H9 (cell line): ENCODE data around the gene ZNF576. TPM values are rescaled to one million over a fixed set of nuclear protein-coding genes. Genes with fewer than 3 reads are reported as not detected.

ENCODE experiments used
- DNase-seq: peaks from one replicate; pipeline ENCODE4 v3.0.0-alpha.2; 2017
- H2AFZ ChIP-seq: one replicate; pipeline ENCODE4 v1.6.1; 2013; ENCODE audit warnings: mild to moderate bottlenecking, low read length, control low read depth, moderate library complexity
- H2AK5ac ChIP-seq: 2 replicates; pipeline ENCODE4 v1.6.1; 2013; ENCODE audit warnings: low read length, control low read depth, mixed read lengths; ENCODE audit not compliant: insufficient read length
- H2BK120ac ChIP-seq: one replicate; pipeline ENCODE4 v1.6.1; 2013; ENCODE audit warnings: low read depth, mild to moderate bottlenecking, low read length, control low read depth, inconsistent platforms; ENCODE audit not compliant: poor library complexity, severe bottlenecking
- H2BK12ac ChIP-seq: 2 replicates; pipeline ENCODE4 v1.6.1; 2013; ENCODE audit warnings: low read length, control low read depth, mixed read lengths, low read depth; ENCODE audit not compliant: insufficient read length
- H2BK15ac ChIP-seq: 2 replicates; pipeline ENCODE4 v1.6.1; 2013; ENCODE audit warnings: low read depth, low read length, control low read depth
- H2BK20ac ChIP-seq: one replicate; pipeline ENCODE4 v1.6.1; 2013; ENCODE audit warnings: low read depth, mild to moderate bottlenecking, low read length, control low read depth, inconsistent platforms; ENCODE audit not compliant: poor library complexity, severe bottlenecking
- H2BK5ac ChIP-seq: 2 replicates; pipeline ENCODE4 v1.6.1; 2013; ENCODE audit warnings: low read length, control low read depth, mixed read lengths; ENCODE audit not compliant: insufficient read length
- H3K14ac ChIP-seq: 2 replicates; pipeline ENCODE4 v1.6.1; 2013; ENCODE audit warnings: low read length, control low read depth; ENCODE audit not compliant: insufficient read depth
- H3K18ac ChIP-seq: 2 replicates; pipeline ENCODE4 v1.6.1; 2013; ENCODE audit warnings: low read depth, mild to moderate bottlenecking, mixed read lengths, low read length, control low read depth; ENCODE audit not compliant: insufficient read length
- H3K23ac ChIP-seq: 2 replicates; pipeline ENCODE4 v1.6.1; 2013; ENCODE audit warnings: low read length, control low read depth, mixed read lengths, low read depth; ENCODE audit not compliant: insufficient read length
- H3K23me2 ChIP-seq: 2 replicates; pipeline ENCODE4 v1.6.1; 2013; ENCODE audit warnings: low read depth, mild to moderate bottlenecking, mixed read lengths, low read length, control low read depth; ENCODE audit not compliant: insufficient read length, poor library complexity, severe bottlenecking
- H3K27ac ChIP-seq: 2 replicates; pipeline ENCODE4 v1.5.1; 2013; ENCODE audit warnings: low read length, control low read depth, mixed read lengths, low read depth; ENCODE audit not compliant: insufficient read length
- H3K27me3 ChIP-seq: 2 replicates; pipeline ENCODE4 v1.6.1; 2013; ENCODE audit warnings: low read length, control low read depth, inconsistent platforms; ENCODE audit not compliant: insufficient read depth
- H3K4ac ChIP-seq: 2 replicates; pipeline ENCODE4 v1.6.1; 2013; ENCODE audit warnings: low read depth, mild to moderate bottlenecking, control low read depth, inconsistent platforms, low read length, moderate library complexity
- H3K4me1 ChIP-seq: 2 replicates; pipeline ENCODE4 v1.6.1; 2013; ENCODE audit warnings: low read length, control low read depth, inconsistent platforms; ENCODE audit not compliant: insufficient read depth
- H3K4me2 ChIP-seq: 2 replicates; pipeline ENCODE4 v1.6.1; 2013; ENCODE audit warnings: low read length, control low read depth, mixed read lengths; ENCODE audit not compliant: insufficient read length, insufficient read depth
- H3K56ac ChIP-seq: 2 replicates; pipeline ENCODE4 v1.6.1; 2013; ENCODE audit warnings: low read depth, mild to moderate bottlenecking, mixed read lengths, low read length, control low read depth; ENCODE audit not compliant: insufficient read length
- H3K79me1 ChIP-seq: 2 replicates; pipeline ENCODE4 v1.6.1; 2013; ENCODE audit warnings: low read depth, mild to moderate bottlenecking, moderate library complexity, low read length, control low read depth, inconsistent platforms; ENCODE audit not compliant: insufficient read depth, poor library complexity, severe bottlenecking
- H3K79me2 ChIP-seq: 2 replicates; pipeline ENCODE4 v1.6.1; 2013; ENCODE audit warnings: low read length, control low read depth, inconsistent platforms; ENCODE audit not compliant: insufficient read depth
- H3K9ac ChIP-seq: 2 replicates; pipeline ENCODE4 v1.6.1; 2013; ENCODE audit warnings: low read length, control low read depth, mixed read lengths; ENCODE audit not compliant: insufficient read length; ENCODE audit errors: extremely low read depth
- H3K9me3 ChIP-seq: one replicate; pipeline ENCODE4 v1.6.1; 2013; ENCODE audit warnings: low read depth, low read length, inconsistent platforms; ENCODE audit not compliant: control insufficient read depth
- H3T11ph ChIP-seq: one replicate; pipeline ENCODE4 v1.6.1; 2013; ENCODE audit warnings: mild to moderate bottlenecking, low read length, control low read depth, inconsistent platforms
- H4K20me1 ChIP-seq: one replicate; pipeline ENCODE4 v1.6.1; 2013; ENCODE audit not compliant: control insufficient read depth, insufficient read length, insufficient read depth
- H4K5ac ChIP-seq: 2 replicates; pipeline ENCODE4 v1.6.1; 2013; ENCODE audit warnings: low read depth, mild to moderate bottlenecking, mixed read lengths, low read length, control low read depth; ENCODE audit not compliant: insufficient read length
- H4K8ac ChIP-seq: replicated peaks from 2 replicates; pipeline ENCODE4 v1.6.1; 2013; ENCODE audit warnings: low read length, control low read depth, mixed read lengths, low read depth; ENCODE audit not compliant: insufficient read length
- H4K91ac ChIP-seq: 2 replicates; pipeline ENCODE4 v1.6.1; 2013; ENCODE audit warnings: low read depth, mild to moderate bottlenecking, moderate library complexity, mixed read lengths, low read length, control low read depth; ENCODE audit not compliant: insufficient read length
- H3K27ac Mint-ChIP-seq, 3 experiments: 2 replicates in 2 of 3; 3 replicates in 1 of 3; pipeline ENCODE4 v1.8.0; 2020 to 2021; ENCODE audit warnings: mixed read lengths in 3 of 3, mild to moderate bottlenecking in 1 of 3, moderate library complexity in 1 of 3
- H3K27me3 Mint-ChIP-seq: 2 replicates; pipeline ENCODE4 v1.8.0; 2021; ENCODE audit warnings: low read depth, mild to moderate bottlenecking, moderate library complexity, mixed read lengths
- H3K36me3 Mint-ChIP-seq, 3 experiments: 2 replicates in 2 of 3; 3 replicates in 1 of 3; pipeline ENCODE4 v1.8.0; 2020 to 2021; ENCODE audit warnings: low read depth in 3 of 3, mixed read lengths in 3 of 3; ENCODE audit not compliant: insufficient read depth in 1 of 3
- H3K4me1 Mint-ChIP-seq, 2 experiments: 2 replicates each; pipeline ENCODE4 v1.8.0; 2020; ENCODE audit warnings: mixed read lengths in 2 of 2
- H3K4me3 Mint-ChIP-seq, 2 experiments: 2 replicates in 1 of 2; 3 replicates in 1 of 2; pipeline ENCODE4 v1.8.0; 2020 to 2021; ENCODE audit warnings: mild to moderate bottlenecking in 2 of 2, mixed read lengths in 2 of 2, moderate library complexity in 1 of 2
- H3K9me3 Mint-ChIP-seq, 2 experiments: 2 replicates in 1 of 2; 3 replicates in 1 of 2; pipeline ENCODE4 v1.8.0; 2020; ENCODE audit warnings: mild to moderate bottlenecking in 2 of 2, mixed read lengths in 2 of 2, moderate library complexity in 1 of 2
- WGBS: extraction: QIAGEN DNeasy Blood & Tissue Kit; methylation state at CpG from one replicate; pipeline ENCODE4 v1.1.7; 2013; ENCODE audit warnings: missing lambda C conversion rate, low lambda C conversion rate, mixed read lengths; ENCODE audit not compliant: insufficient read length; ENCODE audit errors: extremely low coverage; 5-methylcytosine and 5-hydroxymethylcytosine counted together
- total RNA-seq: library from RNA; stranded (reverse); gene quantifications from 2 replicates; pipeline ENCODE4 v1.2.1, GENCODE V29; 2021
- TF ChIP-seq, protein P1 (sequence below): fragments of 200-600 bp; sonication (generic); conservative IDR thresholded peaks from 3 replicates; pipeline ENCODE4 v1.8.0; 2021; ENCODE audit warnings: antibody characterized with exemption, mild to moderate bottlenecking

The ZNF576 gene
- total RNA-seq, 1 experiment from 2014 or later: 19.7 TPM

DNA sequence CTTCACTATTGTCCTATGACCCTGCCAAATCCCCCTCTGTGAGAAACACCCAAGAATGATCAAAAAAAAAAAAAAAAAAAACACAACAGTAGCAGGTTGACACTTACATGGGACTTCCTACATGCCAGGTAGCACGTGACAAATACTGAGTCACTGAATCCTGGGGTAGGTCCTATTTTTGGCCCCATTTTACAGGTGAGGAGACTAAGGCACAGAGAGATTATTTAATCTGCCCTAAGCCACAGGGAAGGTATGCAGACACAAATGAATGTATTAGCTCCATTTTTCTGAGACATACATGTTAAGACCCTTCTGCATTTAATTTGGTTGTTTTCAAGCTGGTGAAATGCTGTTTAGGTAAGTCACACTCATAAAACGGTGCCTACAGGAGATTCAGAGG lies 47.7 kb upstream of the ZNF576 start:
- H4K20me1 ChIP-seq: no peaks in the 10 kb centered on the region
- H4K8ac ChIP-seq: no peak overlapping the region
- peaks cover 19 to 71% (median 57%) of the 10 kb centered on the region in 3 experiments for H3K36me3 Mint-ChIP-seq
- H2AK5ac ChIP-seq: no peak overlapping the region
- H3K9me3 ChIP-seq: no peaks in the 10 kb centered on the region
- H3K14ac ChIP-seq: no peak overlapping the region
- H3K79me1 ChIP-seq: no peaks in the 10 kb centered on the region
- no peak overlapping the region for H2BK120ac ChIP-seq
- WGBS: no CpG with 5 or more reads among the region's 2 CpGs
- no peak overlapping the region for H2BK20ac ChIP-seq
- no peak overlapping the region for H2BK5ac ChIP-seq
- H3K23ac ChIP-seq: no peak overlapping the region
- no peak overlapping the region for H3K27ac ChIP-seq
- no peak overlapping the region for H4K5ac ChIP-seq
- TF ChIP-seq, protein P1, sequence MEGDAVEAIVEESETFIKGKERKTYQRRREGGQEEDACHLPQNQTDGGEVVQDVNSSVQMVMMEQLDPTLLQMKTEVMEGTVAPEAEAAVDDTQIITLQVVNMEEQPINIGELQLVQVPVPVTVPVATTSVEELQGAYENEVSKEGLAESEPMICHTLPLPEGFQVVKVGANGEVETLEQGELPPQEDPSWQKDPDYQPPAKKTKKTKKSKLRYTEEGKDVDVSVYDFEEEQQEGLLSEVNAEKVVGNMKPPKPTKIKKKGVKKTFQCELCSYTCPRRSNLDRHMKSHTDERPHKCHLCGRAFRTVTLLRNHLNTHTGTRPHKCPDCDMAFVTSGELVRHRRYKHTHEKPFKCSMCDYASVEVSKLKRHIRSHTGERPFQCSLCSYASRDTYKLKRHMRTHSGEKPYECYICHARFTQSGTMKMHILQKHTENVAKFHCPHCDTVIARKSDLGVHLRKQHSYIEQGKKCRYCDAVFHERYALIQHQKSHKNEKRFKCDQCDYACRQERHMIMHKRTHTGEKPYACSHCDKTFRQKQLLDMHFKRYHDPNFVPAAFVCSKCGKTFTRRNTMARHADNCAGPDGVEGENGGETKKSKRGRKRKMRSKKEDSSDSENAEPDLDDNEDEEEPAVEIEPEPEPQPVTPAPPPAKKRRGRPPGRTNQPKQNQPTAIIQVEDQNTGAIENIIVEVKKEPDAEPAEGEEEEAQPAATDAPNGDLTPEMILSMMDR: no peak
- H2AFZ ChIP-seq: no peak overlapping the region
- H3K27me3 ChIP-seq: no peaks in the 10 kb centered on the region
- no peak overlapping the region for H4K91ac ChIP-seq
- no peak overlapping the region for H3K4me3 Mint-ChIP-seq
- H3K4me2 ChIP-seq: no peak overlapping the region
- no peak overlapping the region for H3K4ac ChIP-seq
- H3T11ph ChIP-seq: no peak overlapping the region
- H3K56ac ChIP-seq: no peak overlapping the region
- H3K18ac ChIP-seq: no peak overlapping the region
- H3K9me3 Mint-ChIP-seq: no peaks in the 10 kb centered on the region
- H2BK12ac ChIP-seq: no peak overlapping the region
- H3K9ac ChIP-seq: no peak overlapping the region
- H3K27me3 Mint-ChIP-seq: no peaks in the 10 kb centered on the region
- no peaks in the 10 kb centered on the region for H3K4me1 ChIP-seq
- H3K79me2 ChIP-seq: no peaks in the 10 kb centered on the region
- H3K27ac Mint-ChIP-seq: no peak overlapping the region
- no peak for DNase-seq
- no peaks in the 10 kb centered on the region for H3K23me2 ChIP-seq
- H3K4me1 Mint-ChIP-seq: no peaks in the 10 kb centered on the region
- H2BK15ac ChIP-seq: no peak overlapping the region
